SHP77 treated with DMSO at 0.1 percent for 48 hours (cell line): ENCODE results near the gene CDC42SE1.

Experiments
- DNase-seq: peaks from one replicate; lab custom pipeline; 2025; lab: John Stamatoyannopoulos, UW

Gene CDC42SE1

GRCh38 chr1:151008244-151009205, 50.9 kb downstream of the CDC42SE1 start, which contains the start of gene PRUNE1:
TSS of gene PRUNE1 (plus strand) at chr1:151008449. CDS start at chr1:151008633, 184 bp downstream.
- DNase-seq, result peak; percentile 96

DNA sequence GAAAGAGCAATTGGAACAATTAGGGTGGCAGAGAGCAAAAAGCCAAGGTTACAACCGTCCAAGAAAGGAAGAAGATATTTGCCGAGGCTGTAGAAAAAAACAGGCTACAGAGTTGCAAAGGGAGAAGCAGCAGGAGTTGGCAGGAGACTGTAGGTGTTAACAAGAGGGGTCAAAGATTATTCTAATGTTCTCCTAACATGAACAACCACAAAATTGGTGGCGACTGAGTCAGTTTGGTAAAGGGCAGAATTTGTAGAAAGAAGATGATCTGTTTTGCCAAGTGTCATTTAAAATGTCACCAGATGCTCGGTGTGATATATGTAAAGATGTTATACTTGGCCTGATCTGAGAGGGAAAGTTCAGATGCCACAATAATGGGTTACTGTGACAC, 51.6 kb downstream of the CDC42SE1 start:
- DNase-seq, result no peak

DNA sequence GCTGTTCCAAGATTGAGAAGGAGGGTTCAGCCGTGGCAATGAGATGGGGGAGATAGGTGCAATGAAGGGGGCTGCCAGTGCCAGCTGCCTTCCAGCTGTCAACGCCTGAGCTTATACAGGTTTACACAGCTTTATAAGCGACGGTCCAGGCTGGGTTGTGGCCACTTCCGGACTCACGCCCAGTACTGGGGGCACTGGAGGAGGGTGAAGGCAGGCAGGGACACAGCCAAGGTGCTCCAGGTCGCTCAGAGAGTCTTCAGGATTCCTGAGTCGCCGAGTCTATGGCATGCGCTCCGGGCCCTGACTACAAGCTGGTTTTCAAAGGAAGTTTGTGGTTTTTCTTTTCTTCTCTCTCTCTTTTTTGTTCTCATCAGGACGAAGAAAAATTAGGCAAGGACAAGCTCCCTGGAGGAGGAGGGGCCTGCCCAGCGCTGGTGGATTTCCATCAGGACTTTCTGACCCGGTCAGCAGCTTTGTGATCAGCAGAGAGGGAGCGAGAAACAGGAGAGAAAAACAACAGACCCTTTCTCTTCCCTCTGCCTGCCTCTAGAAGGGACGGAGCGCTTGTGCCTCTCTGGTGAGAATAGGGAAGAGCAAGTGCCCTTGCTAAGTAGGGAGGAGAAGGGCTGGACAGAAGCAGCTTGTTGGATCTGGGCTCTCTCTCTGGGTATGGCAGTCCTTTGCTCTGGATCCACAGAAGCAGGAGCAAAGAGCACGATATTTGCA, 52.9 kb downstream of the CDC42SE1 start, which contains the start of gene MINDY1:
Gene MINDY1, minus strand, starts transcription at position 576 of the 726 bp plus-strand sequence. CDS start 4,285 bp downstream, outside the sequence.
- peak; percentile 95 for DNase-seq

DNA sequence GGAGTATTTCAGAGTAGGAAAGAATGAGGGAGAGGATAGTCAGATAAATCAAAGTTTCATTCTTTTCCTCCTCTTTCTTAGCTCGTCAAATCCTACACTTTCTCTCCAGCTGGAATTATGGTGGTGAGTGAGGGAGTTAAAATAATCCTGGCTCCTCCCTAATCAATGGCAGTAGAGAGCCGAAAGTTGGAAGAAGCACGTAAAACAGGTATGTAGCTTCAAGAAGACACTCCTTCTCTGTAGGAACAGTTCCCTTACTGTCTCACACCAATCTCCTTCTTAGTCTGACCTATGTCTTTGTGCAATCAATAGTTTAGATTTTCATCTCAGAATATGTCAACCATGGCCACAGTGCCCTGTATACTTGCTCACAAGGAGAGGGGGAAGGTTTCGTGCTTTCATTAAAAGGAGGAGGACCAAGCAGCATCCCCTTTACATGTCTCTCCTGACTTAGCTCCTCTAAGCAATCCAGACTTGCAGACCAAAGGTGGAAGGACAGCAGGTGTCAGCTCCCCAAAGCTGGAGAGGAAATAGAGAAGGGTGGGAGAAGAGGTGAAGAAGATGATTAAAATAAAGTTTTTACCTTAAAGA, 53.6 kb downstream of the CDC42SE1 start:
- DNase-seq, result no peak

DNA sequence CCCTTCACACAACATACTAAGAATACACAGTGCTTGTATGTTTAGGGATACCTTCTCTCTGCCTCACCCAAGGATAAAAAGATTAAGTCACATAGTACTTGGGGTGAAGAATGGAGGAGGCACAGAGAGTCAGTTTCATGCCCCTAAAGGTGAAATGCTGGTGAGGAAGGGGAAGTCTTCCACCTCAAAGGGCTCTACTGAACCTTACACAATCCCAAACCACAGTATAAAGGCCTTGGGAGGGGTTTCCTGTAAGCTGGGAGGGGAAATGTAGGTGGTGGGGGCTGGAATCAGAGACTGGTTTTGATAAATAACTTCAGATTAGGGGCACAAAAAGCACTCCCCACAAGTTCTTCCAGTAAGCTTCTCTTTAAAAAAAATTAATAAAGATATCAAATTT, 56.2 kb downstream of the CDC42SE1 start:
- no peak for DNase-seq

DNA sequence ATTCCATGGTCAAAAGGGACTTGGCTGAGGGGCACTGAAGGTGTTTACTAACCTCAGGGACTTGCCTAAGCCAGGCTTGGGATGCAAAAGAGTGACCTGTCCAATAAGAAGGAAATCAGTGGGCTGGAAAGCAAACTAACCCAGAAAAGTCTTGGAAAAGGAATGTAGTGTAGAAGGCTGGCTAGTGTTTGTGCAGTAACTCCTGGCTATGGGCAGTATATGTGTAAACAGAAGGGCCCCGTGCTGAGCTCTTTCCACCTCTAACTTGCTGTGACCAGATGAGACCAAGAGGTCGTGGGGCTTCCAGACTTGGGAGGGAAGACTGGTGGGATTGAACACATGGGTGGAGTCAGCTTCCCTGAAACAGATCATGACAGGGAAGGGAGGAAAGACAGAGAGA, 56.8 kb downstream of the CDC42SE1 start:
- DNase-seq, result no peak

DNA sequence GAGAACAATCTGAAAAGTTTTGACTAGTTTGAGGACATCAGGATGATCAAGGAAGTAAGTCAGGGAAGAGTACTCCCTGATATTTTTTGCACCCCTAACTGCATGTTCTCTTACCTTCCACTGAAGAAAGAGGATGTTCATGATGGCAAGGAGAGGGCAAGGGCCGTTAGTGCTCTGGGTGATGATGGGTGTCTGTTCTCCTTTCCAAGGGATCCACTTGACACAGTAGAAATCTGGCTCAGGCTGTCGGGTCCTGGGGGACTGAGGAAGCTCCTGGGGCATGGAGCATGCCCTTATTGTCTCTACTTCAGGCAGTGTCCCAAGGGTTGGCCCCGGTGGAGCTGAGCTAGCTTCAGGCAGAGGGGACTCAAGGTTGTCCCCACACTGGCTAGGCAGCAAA, 57.4 kb downstream of the CDC42SE1 start:
- no peak for DNase-seq

- DNase-seq, result no peak
These were observed 57.8 kb downstream of the CDC42SE1 start for GRCh38 chr1:151001602-151002001.
